Measurements from ENCODE around the gene LEPROT.

LEPROT gene

GRCh38 chr1:65471213-65471833 is 50.9 kb downstream of the LEPROT start:
- Mint-ChIP-seq H3K4me1 (no peaks in the 10 kb centered on the region), H3K27me3 (ENCODE audit: low read depth, poor library complexity) (no peaks in the 10 kb centered on the region), H3K9me3 (peaks cover 9% of the 10 kb centered on the region), H3K36me3 (ENCODE audit: low read depth) (peaks cover 9% of the 10 kb centered on the region), H3K27ac (peak overlapping the region; percentile 10), H3K4me3 (no peak overlapping the region)
- TF ChIP-seq, protein P1, sequence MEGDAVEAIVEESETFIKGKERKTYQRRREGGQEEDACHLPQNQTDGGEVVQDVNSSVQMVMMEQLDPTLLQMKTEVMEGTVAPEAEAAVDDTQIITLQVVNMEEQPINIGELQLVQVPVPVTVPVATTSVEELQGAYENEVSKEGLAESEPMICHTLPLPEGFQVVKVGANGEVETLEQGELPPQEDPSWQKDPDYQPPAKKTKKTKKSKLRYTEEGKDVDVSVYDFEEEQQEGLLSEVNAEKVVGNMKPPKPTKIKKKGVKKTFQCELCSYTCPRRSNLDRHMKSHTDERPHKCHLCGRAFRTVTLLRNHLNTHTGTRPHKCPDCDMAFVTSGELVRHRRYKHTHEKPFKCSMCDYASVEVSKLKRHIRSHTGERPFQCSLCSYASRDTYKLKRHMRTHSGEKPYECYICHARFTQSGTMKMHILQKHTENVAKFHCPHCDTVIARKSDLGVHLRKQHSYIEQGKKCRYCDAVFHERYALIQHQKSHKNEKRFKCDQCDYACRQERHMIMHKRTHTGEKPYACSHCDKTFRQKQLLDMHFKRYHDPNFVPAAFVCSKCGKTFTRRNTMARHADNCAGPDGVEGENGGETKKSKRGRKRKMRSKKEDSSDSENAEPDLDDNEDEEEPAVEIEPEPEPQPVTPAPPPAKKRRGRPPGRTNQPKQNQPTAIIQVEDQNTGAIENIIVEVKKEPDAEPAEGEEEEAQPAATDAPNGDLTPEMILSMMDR (IDR thresholded peaks at IDR 0.05): no peak
- no peak for DNase-seq

DNA sequence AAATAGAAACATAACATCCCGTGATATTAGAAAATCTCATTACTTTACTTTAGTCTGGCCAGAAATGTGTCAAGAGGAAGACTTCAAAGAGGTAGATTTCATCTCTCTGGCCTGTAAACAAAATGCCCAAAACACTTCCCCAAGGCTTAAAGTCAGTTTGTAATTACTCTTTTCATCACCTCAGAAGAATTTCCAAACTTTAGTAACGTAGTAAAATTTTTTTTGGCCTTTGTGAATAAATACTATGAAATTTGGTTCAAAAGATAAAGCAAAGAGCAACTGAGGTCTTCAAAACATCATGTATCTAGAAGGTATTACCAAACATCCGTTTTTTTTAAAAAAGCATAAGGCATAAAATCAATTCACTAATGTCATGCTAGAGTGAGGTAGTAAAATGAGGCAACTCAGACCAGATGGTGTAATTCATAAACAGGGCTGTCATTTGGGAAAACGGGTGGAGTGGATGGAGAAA is 51.4 kb downstream of the LEPROT start:
- H3K36me3 Mint-ChIP-seq (ENCODE audit: low read depth): peaks cover 3% of the 10 kb centered on the region
- H3K4me1 Mint-ChIP-seq: no peaks in the 10 kb centered on the region
- H3K4me3 Mint-ChIP-seq: no peak overlapping the region
- no peak overlapping the region for H3K27ac Mint-ChIP-seq
- DNase-seq: no peak
- TF ChIP-seq, protein P1 (IDR thresholded peaks at IDR 0.05): no peak
- H3K9me3 Mint-ChIP-seq: peaks cover 3% of the 10 kb centered on the region
- H3K27me3 Mint-ChIP-seq (ENCODE audit: low read depth, poor library complexity): no peaks in the 10 kb centered on the region

- no peak for DNase-seq
- H3K4me3 Mint-ChIP-seq: no peak overlapping the region
- no peaks in the 10 kb centered on the region for H3K9me3 Mint-ChIP-seq
- no peak overlapping the region for H3K27ac Mint-ChIP-seq
- H3K4me1 Mint-ChIP-seq: no peaks in the 10 kb centered on the region
- TF ChIP-seq, protein P1 (IDR thresholded peaks at IDR 0.05): no peak
- H3K36me3 Mint-ChIP-seq (ENCODE audit: low read depth): no peaks in the 10 kb centered on the region
- H3K27me3 Mint-ChIP-seq (ENCODE audit: low read depth, poor library complexity): peaks cover 3% of the 10 kb centered on the region
Observed at GRCh38 chr1:65476327-65476726, 55.9 kb downstream of the LEPROT start.

- TF ChIP-seq, protein P1 (IDR thresholded peaks at IDR 0.05): no peak
- Mint-ChIP-seq H3K36me3 (ENCODE audit: low read depth) (no peaks in the 10 kb centered on the region), H3K4me1 (no peaks in the 10 kb centered on the region), H3K27ac (no peak overlapping the region), H3K27me3 (ENCODE audit: low read depth, poor library complexity) (peaks cover 3% of the 10 kb centered on the region), H3K9me3 (no peaks in the 10 kb centered on the region), H3K4me3 (no peak overlapping the region)
- no peak for DNase-seq
Observed at GRCh38 chr1:65477414-65478378, 57.2 kb downstream of the LEPROT start.

DNA sequence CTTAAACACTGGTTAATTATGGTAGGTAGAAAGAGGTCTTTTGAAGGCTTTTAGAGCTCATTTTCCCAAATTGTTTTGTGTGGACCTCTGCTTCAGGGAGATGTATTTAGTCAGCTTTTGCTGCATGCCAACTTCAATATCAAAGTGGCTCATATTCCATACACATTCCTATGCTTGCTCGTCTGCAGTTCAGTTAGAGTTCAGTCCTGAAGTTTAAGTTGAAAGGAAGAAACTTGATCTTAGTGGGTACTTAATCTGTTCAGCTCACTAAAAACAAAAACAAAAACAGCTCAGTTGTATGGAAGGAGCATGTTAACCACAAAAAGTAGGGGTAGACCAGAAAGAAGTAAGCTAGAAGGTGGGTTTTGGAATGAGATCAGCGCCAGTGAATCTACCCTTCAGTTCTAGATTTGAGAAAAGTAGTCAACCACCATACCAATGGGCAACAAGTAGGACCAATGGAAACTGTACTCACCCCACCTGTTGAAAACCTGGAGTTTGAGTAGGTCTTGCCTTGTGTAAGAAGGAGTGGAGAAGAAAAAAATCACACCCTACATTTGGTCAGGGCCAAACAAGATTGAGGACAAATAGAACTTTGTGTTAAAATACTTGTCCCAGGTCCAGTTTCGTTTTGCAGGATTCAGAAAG is 58.0 kb downstream of the LEPROT start:
- no peak overlapping the region for H3K4me3 Mint-ChIP-seq

More for the DNA sequence above, 58.0 kb downstream of the LEPROT start:
- H3K27me3 Mint-ChIP-seq (ENCODE audit: low read depth, poor library complexity): peaks cover 3% of the 10 kb centered on the region
- no peak for DNase-seq
- TF ChIP-seq, protein P1 (IDR thresholded peaks at IDR 0.05): no peak
- H3K9me3 Mint-ChIP-seq: no peaks in the 10 kb centered on the region
- no peaks in the 10 kb centered on the region for H3K36me3 Mint-ChIP-seq (ENCODE audit: low read depth)
- H3K4me1 Mint-ChIP-seq: no peaks in the 10 kb centered on the region
- no peak overlapping the region for H3K27ac Mint-ChIP-seq

Measured in nephron progenitor cell (in vitro differentiated cells).